Measurements from ENCODE around the gene STARD13.
"Not testable (repeated sequence)": the region's sequence is repeated elsewhere in the genome, so short reads cannot be mapped to it uniquely, and the experiment has no call there.

Gene STARD13

DNA sequence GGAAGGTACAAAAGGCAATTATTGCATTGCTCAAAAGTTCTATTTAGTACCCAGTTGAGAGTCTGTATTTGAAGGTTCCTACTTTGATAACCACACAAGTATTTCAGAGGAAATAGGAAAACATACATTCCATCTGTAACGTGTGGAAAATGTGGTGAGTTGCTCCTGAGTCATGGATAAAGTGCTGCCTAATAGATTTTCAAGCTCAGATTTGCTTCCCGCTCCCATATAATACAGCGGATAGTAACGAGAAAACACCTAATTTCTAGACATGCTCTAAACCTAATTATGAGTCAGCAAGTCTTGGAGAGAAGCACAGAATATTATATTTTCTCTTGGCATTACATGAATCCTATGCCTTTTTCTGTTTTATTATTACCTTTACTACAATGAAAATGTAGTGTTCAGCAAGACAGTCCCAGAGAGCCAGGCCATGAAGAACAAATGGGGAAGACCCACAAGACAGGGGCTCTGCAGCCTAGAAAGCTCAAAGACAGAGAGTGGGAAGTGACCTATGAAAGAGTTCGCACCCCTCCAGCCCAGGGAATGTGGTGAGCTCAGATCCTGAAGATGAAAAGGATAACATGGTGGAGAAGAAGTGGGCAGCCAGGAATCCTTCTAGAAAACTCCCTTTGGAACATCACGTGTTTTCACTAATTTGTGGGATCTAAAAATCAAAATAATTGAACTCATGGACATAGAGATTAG, 116.1 kb downstream of the STARD13 start:
- DNase-seq = no peak

DNA sequence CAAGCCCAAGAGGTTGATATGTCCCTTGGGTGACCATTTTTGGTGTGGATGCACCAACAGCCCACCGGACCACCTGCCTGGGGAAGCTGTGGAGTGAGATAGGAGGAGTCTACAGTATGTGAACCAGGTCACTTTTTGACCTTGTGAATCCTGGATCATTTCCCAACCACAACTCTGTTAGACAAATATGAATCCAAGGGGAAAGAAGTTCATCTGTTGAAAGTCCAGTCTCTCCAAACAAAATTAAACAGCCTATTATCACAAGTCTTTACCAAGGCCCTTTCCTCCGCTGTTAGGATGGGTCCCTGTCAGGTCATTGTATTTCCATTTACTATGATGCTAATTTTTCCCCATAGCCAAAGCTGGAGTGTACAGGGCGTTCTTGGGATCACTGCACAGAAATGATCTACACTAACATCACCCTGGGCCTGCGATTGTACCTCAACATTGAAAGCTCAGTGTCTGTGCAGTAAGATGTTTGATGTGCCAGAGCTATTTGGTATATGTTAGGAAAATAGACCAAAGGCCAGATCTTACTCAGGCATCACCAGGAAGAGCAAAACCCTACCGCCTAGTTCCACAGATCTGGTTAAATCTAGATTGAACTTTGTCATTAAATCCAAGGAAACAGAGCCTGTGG, 117.1 kb downstream of the STARD13 start:
- DNase-seq = no peak

DNA sequence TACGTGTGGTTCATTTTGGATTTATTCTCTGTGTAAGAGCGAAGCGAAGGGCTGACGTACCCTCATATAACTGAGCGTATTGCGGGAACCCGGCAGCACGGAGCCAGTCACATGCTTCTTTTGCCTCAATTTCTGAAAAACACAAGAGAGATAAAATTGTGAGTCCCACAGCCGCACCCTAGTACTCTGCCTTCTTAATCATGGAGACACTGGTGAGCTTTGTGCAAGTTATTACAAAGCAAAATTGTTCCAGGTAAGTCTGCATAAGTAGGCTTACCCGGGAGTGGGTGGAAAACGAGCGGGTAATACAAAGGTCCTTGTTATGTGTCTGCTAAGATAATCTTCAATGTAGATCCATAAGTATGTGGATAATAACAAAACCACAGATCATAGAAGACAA, 118.1 kb downstream of the STARD13 start:
- DNase-seq = no peak

DNA sequence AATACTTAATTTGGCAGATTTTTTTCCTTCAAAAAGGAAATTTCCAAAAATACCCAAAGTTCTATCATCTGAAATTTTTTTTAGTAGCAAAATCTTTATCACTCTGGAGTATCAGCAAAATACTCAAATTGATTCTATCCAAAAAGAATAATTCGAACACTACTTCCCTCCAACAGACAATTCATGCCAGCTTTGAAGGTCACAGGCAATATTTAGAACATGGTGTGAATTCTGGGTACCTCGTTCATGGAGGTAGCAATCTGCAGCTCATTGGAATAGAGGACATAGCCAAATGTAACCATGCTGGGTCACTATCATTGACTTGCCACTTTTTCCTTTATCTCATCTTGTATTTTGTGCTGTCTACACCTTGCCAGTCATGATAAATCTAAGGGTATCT, 119.8 kb downstream of the STARD13 start:
- DNase-seq = no peak

DNA sequence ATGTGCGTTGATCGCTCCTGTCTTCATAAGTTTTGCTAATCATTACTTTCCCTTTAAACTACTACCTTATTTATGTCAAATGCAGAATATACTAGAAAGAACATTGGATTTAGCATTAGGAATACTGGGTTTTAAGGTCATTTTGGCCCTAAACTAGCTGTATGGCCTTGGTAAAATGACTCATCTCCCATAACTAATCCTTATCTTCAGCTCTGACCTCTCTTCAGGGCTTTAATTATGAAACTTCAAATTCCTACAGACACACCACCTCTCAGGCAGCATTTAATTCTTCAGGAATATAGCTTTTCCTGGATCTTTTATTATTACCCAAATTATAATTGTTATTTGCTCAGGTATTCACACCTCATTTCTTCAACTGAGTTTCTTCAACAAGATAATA, 121.2 kb downstream of the STARD13 start:
- DNase-seq = no peak

DNA sequence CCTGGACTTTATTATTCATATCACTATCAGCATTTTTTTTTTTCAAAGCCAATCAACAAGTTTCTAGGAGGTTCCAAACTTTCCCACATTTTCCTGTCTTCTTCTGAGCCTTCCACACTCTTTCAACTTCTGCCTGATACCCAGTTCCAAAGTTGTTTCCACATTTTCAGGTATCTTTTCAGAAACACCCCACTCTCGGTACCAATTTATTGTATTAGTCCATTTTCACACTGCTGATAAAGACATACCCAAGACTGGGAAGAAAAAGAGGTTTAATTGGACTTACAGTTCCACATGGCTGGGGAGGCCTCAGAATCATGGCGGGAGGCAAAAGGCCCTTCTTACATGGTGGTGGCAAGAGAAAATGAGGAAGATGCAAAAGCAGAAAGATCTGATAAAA, 122.8 kb downstream of the STARD13 start:
- DNase-seq = not testable (repeated sequence)

DNA sequence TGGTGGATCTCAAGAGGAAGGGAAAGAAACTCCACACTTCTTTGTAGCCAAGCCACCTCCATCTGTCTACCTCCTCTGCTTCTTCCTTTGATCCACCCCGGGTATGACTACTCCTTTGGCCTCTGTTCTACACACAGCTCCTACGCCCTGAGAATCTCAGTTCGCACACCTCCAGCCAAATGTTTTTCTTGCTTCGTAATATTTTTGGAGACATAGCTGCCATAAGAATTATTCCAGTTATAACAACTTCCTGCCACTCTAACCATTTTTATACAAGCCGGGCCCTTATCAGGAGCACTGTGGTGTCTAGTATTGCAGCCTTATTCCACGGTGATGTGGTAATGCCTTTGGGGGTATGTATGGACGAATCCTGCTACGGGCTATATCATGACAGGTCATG, 126.7 kb downstream of the STARD13 start:
- DNase-seq = no peak

DNA sequence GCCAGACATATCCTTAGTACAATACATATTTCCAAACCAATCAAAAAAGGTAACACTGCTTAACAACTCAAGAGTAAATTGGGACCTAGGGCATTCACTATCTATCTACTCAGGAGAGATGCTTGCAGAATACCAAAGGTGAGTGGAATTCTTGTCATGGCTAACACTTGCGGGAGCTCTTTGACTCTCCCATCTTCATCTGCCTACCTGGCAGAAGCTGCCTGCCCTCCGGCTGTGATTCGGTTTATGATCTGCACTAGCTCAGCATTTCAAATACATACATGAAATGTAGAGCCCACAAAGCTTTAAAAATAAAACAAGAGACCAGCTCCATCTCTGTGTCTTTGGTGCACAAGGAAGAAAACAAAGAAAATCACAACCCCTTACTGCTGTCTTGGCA, 127.3 kb downstream of the STARD13 start:
- DNase-seq = no peak

DNA sequence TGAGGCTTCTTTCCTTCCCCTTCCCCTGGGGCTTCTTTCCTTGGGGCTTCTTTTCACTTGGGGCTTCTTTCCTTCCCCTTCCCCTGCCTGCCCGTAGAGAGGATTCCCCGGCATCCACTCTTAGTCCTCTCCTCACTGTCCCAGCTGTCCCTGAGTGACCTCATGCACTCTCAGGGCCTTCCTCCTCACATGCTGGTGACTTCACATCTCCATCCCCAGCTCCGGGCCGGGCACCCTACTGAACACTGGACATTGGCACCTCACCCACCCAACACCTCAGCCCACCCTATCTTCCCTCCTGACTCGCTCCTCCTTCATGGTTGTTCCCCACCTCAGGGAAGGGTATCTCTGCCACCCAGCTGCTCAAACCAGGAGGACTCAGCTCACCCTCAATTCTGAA, 130.6 kb downstream of the STARD13 start:
- DNase-seq = no peak

DNA sequence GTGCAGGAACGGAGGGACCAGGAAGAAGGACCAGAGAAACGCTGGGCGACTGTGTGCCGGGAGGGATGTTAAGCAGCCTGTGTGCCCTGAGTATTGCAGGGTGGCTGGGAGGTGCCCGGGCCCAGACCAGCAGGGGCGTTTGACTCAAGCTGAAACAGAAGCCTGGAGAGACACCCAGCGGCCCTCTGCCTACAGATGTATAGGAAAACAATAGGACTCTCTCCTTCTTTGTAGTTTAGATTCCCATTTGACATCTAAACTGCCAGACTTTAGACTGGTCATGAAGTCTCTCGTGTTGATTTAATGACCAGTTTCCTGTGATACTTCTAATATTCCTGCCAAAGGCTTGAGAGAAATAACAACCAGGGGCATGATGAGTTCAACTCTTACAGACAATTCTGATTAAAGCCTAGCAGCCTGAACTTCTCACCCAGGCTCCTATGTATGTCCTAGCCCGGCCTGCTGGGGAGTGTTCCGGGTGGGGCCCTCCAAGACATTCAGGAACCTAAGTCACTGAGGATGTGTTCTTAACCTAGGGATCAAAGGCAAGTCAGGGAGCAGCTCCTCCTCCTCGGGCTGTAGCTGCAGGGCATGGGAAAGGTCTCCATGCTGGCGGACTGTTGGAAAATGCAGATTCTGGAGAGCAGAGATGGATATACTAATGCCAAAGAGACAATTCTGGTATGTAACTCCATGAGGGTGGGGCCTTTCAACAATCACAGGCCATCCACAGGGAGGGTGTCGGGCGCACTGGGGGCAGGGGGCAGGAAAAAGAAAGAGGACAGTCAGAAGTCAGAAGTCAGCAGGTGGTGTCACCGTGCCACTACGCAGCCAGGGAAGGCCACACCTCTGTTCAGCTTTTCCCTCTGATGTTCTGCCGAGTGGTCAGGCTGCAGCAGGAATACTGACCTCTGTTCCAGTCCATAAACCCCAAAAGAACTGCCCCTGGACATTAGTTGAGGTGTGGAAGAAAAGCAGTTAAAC, 131.8 kb downstream of the STARD13 start:
- DNase-seq = no peak

DNA sequence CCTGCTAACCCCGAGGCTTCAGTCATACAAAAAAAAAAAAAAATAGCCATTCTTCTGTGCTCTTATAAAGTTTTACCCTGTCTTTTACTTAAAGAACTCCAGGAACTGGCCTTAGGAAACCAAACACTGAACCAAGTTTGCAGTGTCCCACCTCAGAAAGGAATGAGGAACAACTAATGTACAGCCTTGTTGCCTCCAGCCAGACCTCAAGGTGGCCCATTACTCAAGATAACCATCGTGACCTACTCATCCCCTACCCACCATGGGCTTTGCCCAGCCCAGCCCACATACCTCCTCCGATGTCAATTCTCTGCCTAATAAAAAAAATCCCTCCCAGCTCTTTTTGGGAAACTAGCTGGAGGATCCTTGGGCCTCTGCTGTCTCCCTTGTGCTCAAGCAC, 133.2 kb downstream of the STARD13 start:
- no peak for DNase-seq

DNA sequence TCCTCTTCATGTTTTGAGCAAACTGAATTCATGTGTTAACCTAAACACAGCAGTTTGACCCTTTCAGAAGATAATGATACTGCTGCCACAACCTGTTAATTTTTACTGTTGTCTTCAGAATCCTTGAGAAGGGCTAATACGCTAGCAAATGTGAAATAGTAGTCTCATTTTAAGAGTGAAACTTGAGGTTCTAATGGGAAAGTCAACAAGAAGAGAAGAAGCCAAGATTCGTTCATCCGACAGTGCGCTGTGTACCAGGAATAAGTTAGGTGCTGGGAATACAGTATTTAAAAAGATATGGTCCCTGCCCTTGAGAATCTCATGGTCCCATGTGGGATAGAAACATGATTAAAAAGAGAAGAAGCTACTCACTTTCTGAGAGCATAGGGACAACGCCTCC, 134.9 kb downstream of the STARD13 start:
- DNase-seq = no peak

DNA sequence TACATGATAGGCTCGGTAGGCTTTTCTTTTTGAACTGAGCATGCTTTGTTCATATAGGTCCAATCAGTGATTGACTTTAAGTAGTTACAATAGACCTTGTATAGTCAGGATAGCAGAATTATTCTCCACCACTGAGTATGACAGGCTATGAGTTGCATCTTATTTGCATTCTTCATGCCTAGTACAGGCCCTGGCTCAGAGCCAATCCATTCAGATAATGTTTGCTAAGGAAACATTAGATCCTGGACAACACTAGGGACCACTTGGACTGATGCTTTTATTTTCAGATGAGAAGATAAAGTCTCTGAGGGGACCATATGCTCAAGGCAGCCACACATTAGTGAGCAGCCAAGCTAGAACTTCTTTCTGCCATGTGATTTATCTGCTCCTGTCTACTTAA, 135.4 kb downstream of the STARD13 start:
- no peak for DNase-seq

DNA sequence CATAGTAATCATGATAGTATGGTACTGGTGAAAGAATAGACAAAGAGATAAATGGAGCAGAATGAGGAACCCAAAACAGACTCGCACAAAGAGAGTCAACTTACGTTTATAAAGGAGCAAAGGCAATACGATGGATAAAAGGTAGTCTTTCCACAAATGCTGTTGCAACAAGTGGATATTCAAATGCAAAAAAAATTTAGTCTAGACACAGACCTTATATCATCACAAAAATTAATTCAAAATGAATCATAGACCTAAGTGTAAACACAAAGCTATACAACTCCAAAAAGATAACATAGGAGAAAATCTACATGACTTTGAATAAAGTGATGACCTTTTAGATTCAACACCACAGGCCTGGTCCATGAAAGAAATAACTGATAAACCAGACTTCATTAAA, 137.7 kb downstream of the STARD13 start:
- DNase-seq = no peak

DNA sequence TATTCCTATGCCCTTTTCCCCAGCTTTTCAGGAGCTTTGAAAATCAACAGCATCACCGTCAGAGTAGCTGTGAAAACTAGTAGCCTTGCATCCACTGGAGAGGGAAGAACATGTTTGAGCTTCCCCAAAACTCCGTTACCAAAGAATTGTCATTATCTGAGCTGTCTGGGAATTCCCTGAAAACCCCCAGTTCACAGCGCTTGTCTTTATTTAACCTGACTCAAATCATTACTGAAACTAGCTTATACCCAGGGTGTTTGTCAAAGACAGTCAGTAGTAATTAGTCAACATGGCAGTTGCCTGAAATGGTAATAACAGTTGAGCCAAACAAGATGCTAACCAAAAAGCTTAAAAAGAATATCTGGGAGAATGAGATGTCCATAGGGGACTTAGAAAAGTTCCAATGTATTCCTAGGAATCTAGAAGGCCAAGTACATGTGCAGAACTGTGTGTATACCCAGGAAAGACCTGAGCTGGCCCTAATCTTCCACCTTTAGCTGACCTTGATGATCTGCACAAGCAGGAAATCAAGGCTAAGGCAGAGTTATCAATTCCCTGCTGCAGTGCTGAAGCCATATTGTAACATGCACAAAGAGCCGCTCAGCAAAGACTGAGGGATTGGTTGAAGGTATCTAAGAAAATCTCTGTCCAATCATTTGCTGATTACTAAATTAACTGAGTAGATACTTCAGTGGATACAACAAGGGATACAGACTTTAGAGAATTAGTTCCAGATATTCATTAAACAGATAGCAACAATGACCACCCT, 138.5 kb downstream of the STARD13 start:
- no peak for DNase-seq

DNA sequence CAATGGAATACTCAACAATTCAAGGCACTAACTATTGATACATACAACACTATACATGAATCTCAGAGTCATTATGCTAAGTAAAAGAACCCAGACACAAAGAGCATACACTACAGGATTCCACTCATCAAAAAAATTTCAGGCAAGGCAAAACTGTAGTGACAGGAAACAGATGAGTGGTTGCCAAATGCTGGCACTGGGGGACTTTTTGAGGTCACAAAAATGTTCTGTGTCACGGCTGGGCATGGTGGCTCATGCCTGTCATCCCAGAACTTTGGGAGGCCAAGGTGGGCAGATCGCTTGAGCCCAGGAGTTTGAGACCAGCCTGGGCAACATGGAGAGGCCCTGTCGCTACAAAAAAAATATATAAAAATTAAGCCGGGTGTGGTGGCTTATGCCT, 139.9 kb downstream of the STARD13 start:
- DNase-seq = no peak

DNA sequence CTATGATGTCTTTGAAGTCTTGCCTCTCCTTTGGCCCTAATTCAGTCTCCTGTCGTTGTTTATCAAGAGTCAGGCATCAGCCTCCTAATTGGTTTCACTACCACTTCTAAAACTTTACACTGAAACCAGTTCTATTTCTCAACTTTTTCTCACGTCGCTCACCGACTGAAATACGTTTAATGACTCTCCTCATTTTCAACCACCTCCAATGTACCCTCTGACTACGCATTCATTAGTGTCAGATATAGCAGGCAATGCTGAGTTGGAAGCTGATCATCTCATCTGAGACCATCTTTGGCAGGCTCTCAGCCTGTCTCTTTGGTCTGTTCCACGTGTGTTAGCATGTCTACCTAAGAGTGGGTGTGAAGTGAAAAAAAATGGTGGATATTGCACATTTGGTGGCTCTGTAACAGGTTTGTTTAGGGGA, 141.2 kb downstream of the STARD13 start:
- DNase-seq = no peak

DNA sequence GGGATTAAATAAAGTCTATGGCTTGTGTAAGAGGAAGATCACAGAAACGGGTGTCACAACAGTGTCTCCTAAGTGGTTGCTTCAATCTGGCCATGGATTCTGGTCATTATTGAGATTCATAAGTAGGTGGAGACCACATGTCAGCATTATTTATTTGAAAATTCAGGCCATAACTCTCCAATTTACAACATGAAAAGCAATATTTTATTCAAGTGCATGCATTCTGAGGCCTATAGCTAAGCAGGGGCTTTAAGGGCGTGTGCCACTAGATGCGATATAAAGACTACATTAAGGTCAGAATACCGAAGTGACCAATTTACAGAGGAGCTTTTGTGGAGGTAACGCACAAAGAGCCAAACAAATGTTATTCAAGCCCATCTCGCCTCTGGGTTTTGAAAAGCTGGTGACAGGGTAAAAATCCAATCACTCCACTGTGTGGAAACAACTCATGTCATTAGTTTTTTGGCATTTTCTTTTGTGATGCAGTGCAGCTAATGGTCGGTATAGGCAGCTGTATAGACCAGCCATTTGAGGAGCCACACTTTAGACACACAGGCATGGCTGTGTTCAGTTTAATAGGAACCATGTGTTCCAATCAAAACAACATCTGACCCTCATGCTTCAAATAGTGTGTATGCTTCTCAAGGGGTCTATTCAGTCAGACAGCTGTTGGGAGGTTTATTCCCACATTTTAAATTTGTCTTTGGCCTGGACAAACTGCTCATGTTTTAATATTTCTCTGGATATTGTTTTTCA, 145.6 kb downstream of the STARD13 start:
- no peak for DNase-seq

DNA sequence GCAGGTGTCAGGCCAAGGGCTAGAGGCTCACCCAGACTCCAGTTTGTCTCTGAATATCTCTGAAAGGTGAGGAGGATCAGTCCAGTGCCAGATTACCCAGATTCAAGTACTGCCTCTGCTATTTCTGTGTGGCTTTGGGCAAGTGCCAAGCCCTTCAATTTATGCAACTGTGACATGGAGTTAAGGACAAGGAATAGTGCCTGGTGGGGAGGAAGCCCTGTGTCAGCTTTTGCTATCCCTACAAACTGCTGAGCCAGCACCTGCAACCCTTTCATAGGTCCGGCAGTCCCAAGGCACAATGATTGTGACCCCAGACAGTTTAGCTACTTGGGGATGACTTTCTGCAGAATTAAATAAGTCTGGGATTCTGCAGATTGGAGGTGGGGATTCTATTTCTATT, 146.4 kb downstream of the STARD13 start:
- no peak for DNase-seq

DNA sequence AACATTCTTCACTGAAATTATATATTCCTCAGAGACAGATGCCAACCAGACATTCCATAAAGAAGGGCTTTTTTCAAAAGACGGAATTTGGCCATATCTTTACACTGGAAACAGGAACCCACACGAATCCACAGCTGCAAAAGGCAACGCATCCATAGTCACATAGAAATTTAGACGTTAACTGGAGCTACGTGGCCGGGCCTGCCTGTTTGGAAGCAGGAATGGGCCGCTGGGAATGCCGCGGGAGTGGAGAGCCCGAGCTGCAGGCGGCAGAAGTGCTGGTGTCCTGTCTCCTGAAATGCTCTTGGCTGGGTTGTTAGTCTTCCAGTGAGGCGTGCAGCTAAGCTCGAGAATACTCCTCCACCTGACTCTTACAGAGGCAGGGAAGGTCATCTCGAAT, 147.1 kb downstream of the STARD13 start:
- no peak for DNase-seq

DNA sequence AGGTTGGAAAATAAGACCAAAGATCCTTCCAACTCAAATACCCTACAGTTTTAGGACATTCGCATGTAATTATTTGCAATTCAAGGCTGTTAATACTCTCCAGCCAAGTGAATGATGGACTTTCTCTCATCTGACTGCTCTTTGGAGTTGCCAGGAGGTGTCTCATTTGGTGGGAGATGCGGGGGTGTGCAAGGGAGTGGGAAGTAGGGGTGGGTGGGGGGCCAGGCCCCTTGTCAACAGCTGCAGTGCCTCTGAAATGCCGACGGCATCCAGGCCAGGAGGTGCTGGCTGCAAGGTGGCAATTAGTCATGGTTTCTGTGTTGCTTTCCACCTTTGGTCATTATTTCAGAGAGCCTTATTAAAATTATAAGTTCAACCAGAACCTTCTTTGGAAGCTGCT, 147.8 kb downstream of the STARD13 start:
- DNase-seq = no peak

DNA sequence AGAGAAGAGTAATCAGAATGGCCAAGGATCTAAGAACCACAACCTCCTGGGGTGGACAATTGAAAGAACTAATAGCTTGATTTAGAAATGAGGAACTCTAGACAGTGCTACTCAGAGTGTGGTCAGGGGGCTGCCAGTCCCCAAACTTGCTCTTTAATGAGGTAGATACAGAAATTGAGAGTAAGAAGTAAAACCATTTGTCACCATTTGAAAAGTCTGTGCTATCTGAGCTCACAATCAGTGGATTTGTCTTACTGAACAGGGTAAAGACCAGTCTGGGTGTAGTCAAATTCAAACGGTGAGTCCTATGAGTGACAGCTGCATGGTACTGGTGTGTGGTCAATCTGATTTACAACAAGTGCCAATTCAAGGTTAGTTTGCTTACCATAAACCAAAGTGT, 150.5 kb downstream of the STARD13 start:
- no peak for DNase-seq
